Esophagus mucosa (tissue), 1 donor: ENCODE measurements around the gene ESF1. TPM values are rescaled to one million over a fixed set of nuclear protein-coding genes. Genes with fewer than 3 reads are reported as not detected.

ENCODE experiments used
- ATAC-seq: fragments of 200-7000 bp; cut with Tn5 transposase; one replicate; pipeline ENCODE4 v1.9.1; 2020
- total RNA-seq: library from RNA; stranded (reverse); gene quantifications from one replicate; pipeline ENCODE4 v1.2.4, GENCODE V29; 2023
- donor health status: DM: yes; HTN: yes; CAD: no.

Gene ESF1
- total RNA-seq, result 7.9 TPM

DNA sequence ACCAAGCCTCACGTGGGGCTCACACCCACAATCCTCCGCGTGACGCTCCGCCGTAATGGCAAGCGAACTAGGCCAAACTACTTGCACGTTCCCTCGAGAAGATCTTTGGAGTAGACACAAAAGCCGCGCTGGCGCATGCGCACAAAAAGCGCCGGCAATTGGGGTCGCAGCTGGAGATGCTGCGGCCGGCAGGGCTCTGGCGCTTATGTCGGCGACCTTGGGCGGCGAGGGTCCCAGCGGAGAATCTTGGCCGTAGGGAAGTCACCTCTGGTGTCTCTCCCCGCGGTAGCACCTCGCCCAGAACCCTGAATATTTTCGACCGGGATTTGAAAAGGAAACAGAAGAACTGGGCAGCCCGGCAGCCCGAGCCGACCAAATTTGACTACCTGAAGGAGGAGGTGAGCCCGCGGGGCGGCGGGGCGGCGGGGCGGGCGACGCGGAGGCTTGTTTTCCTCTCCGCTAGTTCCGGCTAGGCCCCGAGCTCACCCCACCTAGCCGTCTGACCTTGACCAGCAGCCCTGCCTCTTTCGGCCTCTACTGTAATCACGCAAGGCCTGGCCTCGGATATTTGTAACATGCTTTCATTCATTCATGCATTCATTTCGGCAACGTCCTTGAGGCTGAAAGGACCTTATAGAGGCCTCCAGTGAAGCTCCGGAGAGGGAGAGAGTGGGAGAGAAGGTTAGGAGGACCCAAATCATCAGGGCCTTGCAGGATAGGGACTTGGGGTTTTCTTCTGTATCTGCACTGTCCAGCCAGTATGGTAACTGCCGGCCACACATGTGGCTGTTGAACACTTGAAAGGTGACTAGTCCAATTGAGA, at the start of gene ESF1, which contains the start of gene NDUFAF5:
TSS of gene ESF1 (minus strand) at position 27 of the 823 bp plus-strand sequence. CDS start 1,779 bp downstream, outside the sequence.
TSS of gene NDUFAF5 (plus strand) at position 136 of the 823 bp plus-strand sequence. CDS start at position 177, 41 bp downstream.
- ATAC-seq, result peak; percentile 100

DNA sequence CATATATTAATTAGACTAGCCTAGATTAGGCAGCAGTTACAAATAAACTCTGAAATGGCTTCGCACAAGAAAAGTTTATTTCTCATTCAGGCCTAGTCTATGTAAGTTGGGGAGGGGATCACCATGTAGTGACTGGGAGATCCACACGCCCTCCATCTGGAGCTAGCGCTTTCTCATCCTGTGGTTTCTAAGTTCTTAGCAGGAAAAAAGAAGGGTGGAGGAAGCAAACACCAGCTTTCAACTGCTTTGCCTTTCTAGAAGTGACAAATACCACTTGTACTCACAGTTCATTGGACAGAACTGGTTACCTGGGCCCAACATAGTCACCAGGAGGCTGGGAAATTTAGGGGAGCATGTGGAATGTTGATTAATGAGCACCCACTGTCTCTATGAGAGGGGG, 46.8 kb upstream of the ESF1 start:
- ATAC-seq, result no peak

DNA sequence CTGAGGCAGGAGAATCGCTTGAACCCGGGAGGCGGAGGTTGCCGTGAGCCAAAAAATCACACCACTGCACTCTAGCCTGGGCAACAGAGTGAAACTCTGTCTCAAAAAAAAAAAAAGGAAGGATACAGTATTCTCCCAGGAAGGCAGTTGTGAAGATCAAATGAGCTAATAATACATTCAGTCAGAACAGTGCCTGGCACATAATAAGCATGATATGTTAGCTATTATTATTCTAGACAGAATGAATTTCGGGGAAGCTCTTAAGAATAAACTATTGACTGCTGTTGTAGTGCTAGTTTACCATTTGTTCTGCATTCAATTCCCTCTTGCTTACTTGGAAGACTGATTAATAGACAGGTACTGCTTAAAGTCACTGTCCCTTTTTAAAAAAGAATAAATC, 40.7 kb upstream of the ESF1 start:
- ATAC-seq, result no peak

- ATAC-seq, result no peak
Observed at GRCh38 chr20:13824459-13824858, 39.7 kb upstream of the ESF1 start.

DNA sequence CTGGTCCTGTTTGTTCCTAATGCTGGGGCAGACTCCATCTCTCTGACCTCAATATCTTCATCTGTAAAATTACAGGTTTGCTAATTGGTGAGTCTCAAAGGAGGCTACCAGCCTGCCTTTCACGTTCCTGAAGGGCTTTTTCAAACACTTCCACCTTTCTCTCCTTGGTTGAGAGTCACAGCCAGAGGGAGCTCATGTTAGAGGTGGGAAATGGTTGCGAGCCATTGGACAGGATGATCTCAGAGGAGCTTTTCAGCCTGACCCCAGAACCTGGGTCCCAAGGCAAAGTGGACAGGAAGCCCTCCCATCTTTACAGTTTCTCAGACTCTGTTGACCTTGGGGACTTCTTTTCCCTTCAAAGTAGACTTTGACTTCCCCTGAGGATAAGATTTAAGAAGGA, 37.7 kb upstream of the ESF1 start:
- ATAC-seq, result no peak

- ATAC-seq, result peak; percentile 44
Observed at GRCh38 chr20:13821876-13822275, 37.2 kb upstream of the ESF1 start.

GRCh38 chr20:13819885-13820645, 35.3 kb upstream of the ESF1 start:
- peak; percentile 85 for ATAC-seq

DNA sequence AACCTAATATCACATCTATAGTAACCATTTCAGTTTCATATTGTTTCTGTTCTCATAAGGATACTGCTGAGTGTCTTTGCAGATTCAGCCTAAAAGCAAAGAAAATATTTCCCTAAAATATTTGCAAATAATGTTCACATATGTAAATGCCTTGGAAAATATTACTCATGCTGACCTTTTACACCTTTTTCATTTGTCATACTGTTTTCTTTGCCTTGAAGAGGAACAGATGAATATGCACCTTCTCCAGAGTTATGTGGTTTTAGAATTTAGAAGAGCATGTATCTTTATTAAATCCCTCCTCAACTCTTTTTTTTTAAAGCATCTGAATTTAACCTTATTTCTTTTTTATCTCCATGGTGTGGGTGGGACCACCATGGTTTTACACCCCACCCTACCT, 32.6 kb upstream of the ESF1 start:
- ATAC-seq, result no peak

- no peak for ATAC-seq
Observed at GRCh38 chr20:13816757-13817156, 32.0 kb upstream of the ESF1 start.

GRCh38 chr20:13814672-13815071, 30.0 kb upstream of the ESF1 start:
- no peak for ATAC-seq

DNA sequence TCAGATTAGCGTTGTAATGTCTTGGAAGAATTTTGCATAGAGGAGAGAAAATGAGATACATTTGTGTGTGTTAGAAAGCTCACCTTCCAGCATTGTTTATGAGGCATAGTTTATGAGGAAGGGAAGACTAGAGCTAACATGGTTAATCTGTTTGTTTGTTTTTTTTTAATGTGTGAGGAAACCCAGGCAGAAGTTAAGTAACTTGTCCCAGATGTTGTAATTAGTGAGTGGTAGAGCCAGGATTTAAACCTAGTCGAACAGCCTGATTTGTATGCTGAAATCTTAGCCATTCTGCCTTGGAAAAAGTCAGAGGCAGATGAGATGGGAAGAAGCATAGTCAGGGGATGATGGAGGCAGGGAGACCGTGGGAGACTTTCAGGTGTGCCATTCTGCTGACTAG, 29.2 kb upstream of the ESF1 start:
- ATAC-seq, result no peak

DNA sequence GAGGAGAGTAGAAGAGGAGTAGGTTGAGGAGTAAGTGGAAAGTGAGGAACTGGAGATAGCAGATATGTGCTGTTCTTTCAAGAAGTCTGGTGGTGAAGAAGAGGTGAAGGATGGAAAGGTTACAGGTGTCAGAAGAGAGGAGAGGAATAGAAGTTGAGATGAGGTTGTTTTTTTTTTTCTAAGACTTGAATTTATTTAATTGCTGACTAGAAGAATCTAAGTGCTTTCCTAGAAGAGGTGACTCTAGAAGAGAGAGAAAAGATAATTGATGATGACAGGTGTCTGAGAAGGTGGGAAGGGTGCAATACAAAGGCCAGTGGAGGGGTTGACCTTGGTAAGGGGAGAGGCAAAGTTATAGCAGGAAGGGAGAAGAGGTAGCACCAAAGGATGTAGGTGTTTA, 25.7 kb upstream of the ESF1 start:
- no peak for ATAC-seq

DNA sequence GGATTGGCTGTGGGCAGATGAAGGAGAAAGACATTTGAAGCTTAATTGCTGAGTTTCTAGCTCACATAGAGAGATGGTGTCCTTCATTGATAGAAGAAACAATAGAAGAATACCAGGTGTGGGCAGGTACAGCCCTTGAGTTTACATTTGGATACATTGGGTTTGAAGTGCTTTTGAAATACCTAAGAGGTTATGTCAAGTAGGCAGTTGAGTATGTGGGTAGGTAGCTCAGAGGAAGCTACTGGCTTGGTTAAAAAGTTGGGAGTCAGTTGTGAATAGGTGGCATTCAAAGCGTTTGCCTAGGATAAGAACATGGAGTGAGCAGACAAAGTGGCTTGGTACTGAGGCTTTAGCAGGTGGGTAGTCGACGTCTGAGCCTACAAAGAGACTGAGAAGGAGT, 25.1 kb upstream of the ESF1 start:
- ATAC-seq, result no peak

- ATAC-seq, result no peak
Observed at GRCh38 chr20:13809373-13809772, 24.7 kb upstream of the ESF1 start.

GRCh38 chr20:13800728-13801134, 16.0 kb upstream of the ESF1 start:
- ATAC-seq, result peak; percentile 99

GRCh38 chr20:13799974-13800373, 15.3 kb upstream of the ESF1 start:
- ATAC-seq, result no peak

GRCh38 chr20:13799040-13799439, 14.3 kb upstream of the ESF1 start:
- ATAC-seq, result no peak

DNA sequence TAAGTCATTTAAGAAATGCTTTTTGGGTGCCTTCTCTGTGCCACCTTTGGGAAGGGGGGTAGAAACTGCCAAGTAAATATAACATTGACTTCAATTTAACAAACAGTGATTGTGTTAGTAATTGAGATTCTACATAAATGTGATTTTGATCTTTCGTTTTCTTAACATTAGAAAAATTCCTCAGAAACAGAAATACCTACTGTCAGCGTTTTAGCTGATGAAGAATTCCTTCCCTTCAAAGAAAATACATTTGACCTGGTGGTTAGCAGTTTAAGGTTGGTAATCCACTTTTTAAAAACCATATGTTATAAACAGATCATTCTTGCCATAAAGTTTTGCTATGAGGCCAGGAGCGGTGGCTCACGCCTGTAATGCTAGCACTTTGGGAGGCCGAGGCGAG, 9.9 kb upstream of the ESF1 start:
- no peak for ATAC-seq

- no peak for ATAC-seq
Observed at GRCh38 chr20:13793001-13793400, 8.3 kb upstream of the ESF1 start.

GRCh38 chr20:13791540-13792459, 7.1 kb upstream of the ESF1 start:
- ATAC-seq, result no peak

DNA sequence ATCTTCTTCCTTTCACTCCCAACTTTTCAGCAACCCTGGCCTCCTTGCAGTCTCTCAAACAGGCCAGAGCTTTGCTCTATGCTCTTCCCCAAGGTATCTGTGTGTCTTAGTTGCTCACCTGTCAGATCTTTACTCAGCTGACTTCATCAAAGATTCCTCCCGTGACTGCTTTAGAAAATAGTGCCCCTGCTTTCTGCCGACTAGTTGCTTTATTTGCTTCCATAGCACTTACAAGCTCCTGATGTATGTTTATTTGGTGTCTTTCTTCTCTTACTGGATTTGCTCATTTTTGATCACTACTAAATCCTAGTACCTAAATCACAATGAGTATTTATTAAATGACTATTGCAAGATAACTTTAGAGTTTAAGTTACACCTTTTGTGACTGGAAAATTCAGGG, 6.0 kb upstream of the ESF1 start:
- ATAC-seq, result no peak

- peak; percentile 51 for ATAC-seq
Observed at GRCh38 chr20:13788167-13788834, 3.6 kb upstream of the ESF1 start.
